NCI-H510A treated with DMSO at 0.1 percent for 48 hours (cell line): ENCODE measurements around the gene C13orf46.

Source experiments
- DNase-seq: peaks from one replicate; lab custom pipeline; 2025; lab: John Stamatoyannopoulos, UW

Gene C13orf46

GRCh38 chr13:113938246-113938645 lies 35.6 kb downstream of the C13orf46 start:
- DNase-seq: no peak

DNA sequence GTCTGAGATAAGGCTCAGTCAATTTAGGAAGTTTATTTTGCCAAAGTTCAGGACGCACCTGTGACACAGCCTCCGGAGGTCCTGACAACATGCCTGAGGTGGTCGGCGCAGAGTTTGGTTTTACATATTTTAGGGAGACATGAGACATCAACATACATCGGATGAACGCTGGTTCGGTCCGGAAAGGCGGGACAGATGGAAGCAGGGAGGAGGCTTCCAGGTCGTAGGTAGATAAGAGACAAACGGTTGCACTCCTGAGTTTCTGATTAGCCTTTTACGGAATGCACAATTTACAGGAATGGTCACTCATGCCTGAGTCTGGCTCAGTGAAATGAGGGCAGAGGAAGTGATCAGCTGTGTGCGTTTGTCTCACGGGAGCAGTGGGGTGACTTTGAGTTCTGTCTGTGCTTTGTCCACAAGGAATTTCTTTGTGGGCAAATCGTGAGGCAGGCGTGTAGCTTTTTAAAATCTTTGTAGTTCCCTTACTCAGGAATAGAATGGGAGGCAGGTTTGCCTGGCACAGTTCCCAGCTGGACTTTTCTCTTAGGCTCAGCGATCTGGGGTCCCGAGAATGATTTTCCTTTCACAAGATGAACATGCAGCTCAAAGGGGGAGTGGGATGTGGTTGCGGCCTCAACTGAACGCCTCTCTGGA lies 36.2 kb downstream of the C13orf46 start:
- no peak for DNase-seq

GRCh38 chr13:113937073-113937472 lies 36.8 kb downstream of the C13orf46 start:
- no peak for DNase-seq

DNA sequence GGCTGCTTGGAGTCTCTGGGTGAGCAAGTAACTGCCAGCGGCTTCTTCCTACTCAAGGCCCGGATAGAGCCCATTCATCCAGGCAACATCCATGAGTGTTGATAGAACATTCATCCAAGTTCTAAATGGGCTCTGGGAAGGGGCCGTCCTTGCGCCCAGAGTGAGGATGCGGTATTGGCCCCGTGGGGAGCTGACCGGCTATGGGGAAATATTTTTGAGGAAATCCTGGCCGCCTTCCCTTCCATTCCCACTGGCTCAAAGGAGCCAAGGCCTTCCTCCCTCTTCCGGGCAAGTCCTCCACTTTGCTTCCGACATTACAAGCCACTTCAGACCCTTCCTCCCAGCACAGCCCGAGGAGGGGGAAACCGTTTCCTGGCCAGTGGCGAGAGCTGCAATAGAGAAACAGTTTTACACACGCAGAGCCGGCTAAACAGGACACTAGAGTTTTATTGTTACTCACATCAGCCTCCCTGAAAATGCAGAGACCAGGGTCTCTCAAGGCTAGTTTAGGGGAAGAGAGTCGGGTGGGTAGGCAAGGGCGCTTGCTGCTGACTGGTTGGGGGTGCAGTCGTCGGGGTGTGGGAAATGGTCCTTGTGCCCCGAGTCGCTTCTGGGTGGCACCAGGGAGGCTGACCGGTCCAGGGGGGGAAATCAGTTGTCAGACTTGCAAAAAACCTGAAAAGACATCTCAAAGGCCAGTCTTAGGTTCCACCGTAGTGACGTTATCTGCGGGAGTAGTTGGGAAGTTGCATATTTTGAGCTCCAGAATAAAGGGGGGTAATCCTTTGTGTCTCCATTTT lies 37.5 kb downstream of the C13orf46 start:
- no peak for DNase-seq

GRCh38 chr13:113935001-113935844 lies 38.7 kb downstream of the C13orf46 start:
- DNase-seq: no peak

GRCh38 chr13:113934576-113934975 lies 39.3 kb downstream of the C13orf46 start:
- DNase-seq: no peak

- DNase-seq: no peak
Measured at GRCh38 chr13:113933901-113934300, 40.0 kb downstream of the C13orf46 start.

GRCh38 chr13:113931841-113932459 lies 41.9 kb downstream of the C13orf46 start:
- no peak for DNase-seq

GRCh38 chr13:113930671-113931637 lies 42.9 kb downstream of the C13orf46 start:
- no peak for DNase-seq

DNA sequence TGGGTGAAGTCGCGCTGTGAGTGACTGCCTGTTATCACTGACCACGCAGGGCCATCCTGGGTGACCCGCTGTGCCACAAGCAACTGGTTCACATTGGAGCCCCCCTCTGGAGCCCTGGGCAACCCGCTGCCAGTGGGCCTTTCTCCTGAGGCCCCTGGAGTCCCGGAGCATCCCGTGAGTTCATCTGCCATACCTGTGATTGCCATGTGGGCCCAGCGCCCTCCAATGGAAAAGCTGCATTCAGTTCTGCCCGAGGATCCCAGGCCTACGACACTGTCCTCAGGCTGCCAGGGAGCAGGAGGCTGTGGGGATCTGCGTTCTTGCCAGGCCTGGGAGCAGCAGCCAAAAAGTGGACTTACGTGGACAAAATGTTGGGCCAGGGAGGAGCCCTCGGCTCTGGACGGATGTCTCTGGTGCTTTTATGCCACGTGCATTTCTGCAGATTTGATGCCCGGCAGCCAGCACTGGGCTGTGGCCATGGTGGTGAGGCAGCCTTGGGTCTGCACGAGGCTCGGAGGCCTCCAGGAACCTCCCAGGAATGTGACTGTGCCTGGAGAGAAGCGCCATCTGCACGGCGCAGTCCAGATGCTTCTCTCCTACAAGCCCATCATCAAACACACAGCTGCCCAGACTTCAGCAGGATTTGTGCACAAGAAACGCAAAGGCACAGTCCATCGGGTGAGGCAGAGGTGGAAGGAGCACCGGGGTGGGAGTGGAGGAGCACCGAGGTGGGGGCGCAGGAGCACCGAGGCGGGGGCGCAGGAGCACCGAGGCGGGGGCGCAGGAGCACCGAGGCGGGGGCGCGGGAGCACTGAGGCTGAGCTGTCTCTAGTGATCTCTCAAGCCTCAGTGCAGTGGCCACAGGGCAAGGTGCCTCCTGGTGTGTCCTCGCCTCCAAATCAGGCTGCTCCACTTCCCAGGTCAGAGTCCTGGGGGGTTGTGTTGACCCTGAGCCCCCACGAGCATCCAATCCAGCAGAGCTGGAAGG lies 44.0 kb downstream of the C13orf46 start:
- no peak for DNase-seq

DNA sequence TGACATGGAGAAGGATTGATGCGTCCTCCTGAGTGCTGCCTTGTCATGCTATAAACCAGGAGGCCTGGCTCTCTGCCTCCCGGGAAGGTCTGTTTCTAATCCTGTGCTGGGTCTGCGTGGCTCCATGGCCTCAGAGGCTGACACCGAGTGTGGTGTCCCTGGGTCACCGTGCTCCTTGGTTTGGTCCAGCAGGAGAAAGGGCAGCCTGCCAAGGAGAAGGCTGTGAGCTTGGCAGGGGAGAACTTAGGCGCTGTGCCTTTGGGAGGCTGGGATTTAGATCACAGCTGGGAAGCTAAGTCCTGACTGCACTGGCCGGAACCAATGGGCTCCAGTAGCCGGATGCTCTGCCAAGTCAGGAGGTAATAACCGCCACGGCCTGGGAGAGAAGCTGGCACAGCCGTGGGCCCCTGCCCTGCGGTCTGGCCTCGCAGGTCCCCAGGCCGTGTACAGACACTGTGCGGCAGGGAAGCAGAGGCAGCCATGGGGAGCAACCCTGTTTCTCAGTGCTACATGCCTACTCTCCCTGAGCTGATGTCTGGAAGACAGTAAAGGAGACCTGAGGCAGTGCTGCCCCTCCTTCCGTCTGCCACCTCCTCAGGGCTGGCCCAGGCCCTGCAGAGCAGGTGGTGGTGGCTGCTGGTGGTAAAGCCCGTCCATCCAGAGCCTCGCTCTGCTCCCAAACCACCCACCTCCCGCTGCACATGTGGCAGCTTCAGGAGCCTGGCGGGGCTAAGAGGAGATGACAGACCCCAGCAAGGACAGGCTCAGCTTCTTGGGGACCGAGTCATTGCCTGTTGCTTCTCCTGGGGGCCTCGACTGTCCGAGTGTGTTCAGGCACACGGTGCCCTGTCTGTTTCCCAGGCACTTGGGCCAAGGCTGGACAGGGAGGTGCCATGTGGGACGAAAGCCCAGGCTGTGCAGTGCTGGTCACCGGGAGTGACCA lies 44.9 kb downstream of the C13orf46 start:
- DNase-seq: no peak

DNA sequence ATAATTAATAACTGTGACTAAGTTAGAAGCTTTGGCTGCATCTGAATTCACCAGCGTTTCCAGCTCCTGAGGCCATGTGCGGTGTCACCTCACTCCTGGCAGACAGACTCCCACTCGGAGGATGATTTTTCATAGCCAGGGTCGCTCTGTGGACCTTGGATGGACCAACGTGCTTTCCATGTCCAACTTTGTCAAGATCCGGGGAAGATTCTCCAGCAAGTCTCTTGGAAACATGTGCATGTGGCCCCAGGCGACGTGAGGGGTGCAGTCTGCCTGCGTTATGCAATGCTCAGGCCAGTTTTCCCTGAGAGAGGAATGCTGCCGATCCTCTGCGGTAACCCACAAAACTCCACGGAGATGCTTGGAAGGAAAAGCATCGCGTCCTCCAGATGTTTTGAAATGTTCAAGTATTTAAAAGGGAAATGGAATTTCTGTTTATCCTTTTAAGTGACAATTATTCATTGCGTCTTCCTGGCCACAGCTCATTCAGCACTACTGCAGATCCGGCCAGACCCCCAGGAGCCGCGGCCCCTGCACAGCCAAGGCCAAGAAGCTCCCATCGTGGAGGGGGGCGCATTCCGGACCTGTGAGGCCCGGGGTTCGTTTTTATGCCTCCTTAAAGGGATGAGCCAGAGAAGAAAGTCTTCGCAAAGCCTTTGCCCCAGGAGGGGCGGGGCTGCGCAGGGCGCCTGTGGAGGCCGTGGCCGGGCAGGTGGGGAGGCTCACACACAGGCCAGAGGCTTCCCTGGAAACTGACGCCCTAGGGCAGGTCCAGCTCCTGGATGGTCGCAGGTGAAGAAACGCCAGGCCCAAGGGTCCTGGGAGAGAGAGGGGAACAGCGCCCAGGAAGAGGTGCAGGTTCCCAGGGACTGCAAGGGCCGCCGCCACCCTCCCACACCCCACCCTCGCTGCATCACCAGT lies 46.0 kb downstream of the C13orf46 start:
- no peak for DNase-seq

DNA sequence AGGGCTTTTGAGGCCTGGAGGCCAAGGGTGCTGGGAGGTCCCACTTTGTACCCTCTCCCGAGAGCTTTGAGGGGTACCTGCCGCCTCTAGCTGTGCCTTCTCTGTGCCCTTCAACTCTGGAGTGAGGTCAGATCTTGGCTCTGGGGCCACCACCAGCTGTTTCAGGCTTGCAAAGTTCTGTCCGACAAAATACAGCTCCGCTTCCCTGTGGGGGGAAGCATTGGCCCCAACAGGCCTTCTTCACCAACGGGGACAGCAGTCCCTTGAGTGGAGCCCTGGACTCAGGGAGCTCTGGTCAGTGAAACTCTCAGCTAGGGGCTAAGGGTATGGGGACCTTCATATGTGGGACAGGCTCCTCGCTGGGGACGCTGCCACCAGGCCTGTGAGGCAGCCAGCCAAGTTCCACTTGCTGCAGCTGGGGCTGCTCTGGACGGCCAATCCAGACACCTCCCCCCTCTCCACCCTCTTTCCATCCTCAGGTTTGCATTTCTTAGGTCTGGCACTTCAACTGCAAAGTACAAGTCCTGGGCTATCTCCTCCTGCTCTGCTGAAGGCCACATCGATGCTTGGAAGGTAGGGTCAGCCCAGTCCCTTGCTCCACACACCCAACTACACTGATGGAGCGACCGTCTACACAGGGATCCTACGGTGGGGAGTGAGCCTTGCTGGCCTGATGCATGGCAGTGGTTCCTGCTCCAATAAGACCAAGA lies 46.8 kb downstream of the C13orf46 start:
- no peak for DNase-seq

GRCh38 chr13:113926301-113926761 lies 47.5 kb downstream of the C13orf46 start:
- DNase-seq: no peak

GRCh38 chr13:113924184-113924901 lies 49.5 kb downstream of the C13orf46 start:
- no peak for DNase-seq
